Activated CD4-positive, alpha-beta memory T cell treated with anti-CD3 and anti-CD28 coated beads for 36 hours (primary cell): Measurements from ENCODE around the gene SLMAP. TPM values are rescaled to one million over a fixed set of nuclear protein-coding genes. Genes with fewer than 3 reads are reported as not detected.
A peak's percentile ranks its signal among the peaks of the same experiment; 100 is the strongest.

Source experiments
- CTCF ChIA-PET: fragments of 350-600 bp; sonication (Branson Sonifier 250); formaldehyde crosslinking; loops from one replicate; lab custom pipeline; 2021; ENCODE audit warnings: antibody characterized with exemption, inconsistent platforms; lab: Charles Lee
- POLR2A ChIA-PET: fragments of 350-600 bp; sonication (Branson Sonifier 250); formaldehyde crosslinking; loops from one replicate; lab custom pipeline; 2021; ENCODE audit warnings: antibody characterized with exemption; lab: Charles Lee
- DNase-seq: peaks from one replicate; pipeline ENCODE4 v3.0.0-alpha.2; 2020
- H3K27ac Mint-ChIP-seq: one replicate; pipeline ENCODE4 v1.8.0; 2021; ENCODE audit warnings: mixed read lengths
- H3K27me3 Mint-ChIP-seq: one replicate; pipeline ENCODE4 v1.8.0; 2021; ENCODE audit warnings: mixed read lengths
- H3K36me3 Mint-ChIP-seq: one replicate; pipeline ENCODE4 v1.8.0; 2021; ENCODE audit warnings: mixed read lengths
- H3K4me1 Mint-ChIP-seq: one replicate; pipeline ENCODE4 v1.8.0; 2021; ENCODE audit warnings: low read depth, mixed read lengths
- H3K4me3 Mint-ChIP-seq: one replicate; pipeline ENCODE4 v1.8.0; 2021; ENCODE audit warnings: mild to moderate bottlenecking, mixed read lengths
- H3K9me3 Mint-ChIP-seq: one replicate; pipeline ENCODE4 v1.8.0; 2021; ENCODE audit warnings: mixed read lengths
- intact Hi-C: fragments of 100-400 bp; cut with micrococcal nuclease; formaldehyde crosslinking; loops from one replicate; pipeline ENCODE4 v1.15.1; 2023
- total RNA-seq, 2 experiments: library from RNA; stranded (reverse); gene quantifications; one replicate each; pipeline ENCODE4 v1.2.3, GENCODE V29; 2021

Gene SLMAP
- total RNA-seq, 2 experiments from 2014 or later = 42.5 to 43.9 TPM

DNA sequence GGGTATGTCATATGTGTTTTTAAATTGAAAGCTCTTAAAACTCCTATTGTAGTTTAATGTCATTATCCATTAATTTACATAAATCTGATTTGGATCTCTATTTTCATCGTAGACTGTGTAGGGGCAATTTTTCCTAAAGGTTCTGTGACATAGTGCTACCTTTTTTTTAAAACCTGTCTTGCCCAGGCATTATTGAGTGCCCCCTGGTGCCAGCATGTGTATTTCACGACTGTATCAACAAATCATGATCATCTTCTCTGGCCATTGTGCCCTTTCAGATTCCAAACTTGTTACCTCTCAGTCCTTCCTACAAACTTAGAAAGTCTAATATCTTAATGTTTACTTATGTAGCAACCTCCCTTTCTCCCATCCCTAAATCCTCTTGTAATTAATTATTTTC lies 154.9 kb downstream of the SLMAP start:
- Mint-ChIP-seq H3K4me3 (no peak overlapping the region), H3K27ac (no peak overlapping the region), H3K4me1 (no peaks in the 10 kb centered on the region), H3K36me3 (peaks cover 21% of the 10 kb centered on the region), H3K9me3 (no peaks in the 10 kb centered on the region), H3K27me3 (no peaks in the 10 kb centered on the region)
- ChIA-PET POLR2A (no interaction called here), CTCF (interaction anchor here (3.4 kb wide), 1 partner anchor 513 kb away, joined by 16 read pairs; no protein-coding TSS in a partner anchor)
- DNase-seq = peak; percentile 22
- intact Hi-C loops = loop anchor here (5.0 kb wide), 1 partner anchor 514 kb away; no protein-coding TSS in a partner anchor

DNA sequence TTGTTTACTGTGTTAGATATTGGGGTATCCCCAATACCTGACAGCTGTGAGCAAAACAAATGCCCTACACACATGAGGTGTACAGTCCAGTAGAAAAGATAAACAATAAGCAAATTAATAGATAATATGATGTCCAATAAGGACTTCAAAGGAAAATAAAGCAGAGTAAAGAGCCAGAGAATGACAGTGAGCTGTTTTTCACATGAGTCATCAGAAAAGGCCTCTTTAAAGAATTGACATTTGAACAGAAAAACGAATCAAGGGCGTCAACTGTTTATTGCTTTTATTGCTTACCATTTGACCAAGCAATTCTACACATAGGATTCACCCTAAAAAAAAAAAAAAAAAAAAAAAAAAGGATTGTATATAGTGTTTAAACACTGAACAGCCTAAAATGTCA lies 155.5 kb downstream of the SLMAP start:
- peaks cover 27% of the 10 kb centered on the region for H3K36me3 Mint-ChIP-seq
- no peak for DNase-seq

DNA sequence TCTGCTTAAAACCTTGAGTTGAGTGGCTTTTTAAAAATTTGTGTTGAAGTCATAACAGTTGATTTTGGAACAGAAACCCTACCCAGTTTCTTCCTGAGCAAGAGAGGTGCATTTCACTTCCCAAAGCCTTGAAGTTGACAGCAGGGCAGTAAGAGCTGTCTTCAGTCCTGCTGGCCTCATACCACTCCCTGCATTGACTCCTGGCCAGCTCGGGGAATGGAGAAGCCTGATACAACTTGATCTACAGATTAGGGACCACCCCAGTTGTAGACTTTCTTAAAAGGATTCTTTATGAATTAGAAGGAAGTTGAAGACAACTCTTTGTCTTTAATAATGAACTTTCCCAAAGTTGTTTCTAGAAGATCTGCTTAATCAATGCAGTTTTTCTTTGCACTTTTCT lies 161.5 kb downstream of the SLMAP start:
- peaks cover 43% of the 10 kb centered on the region for H3K36me3 Mint-ChIP-seq
- H3K27me3 Mint-ChIP-seq = no peaks in the 10 kb centered on the region
- POLR2A ChIA-PET = no interaction called here
- intact Hi-C loops = no loop called here
- H3K4me3 Mint-ChIP-seq = no peak overlapping the region
- H3K4me1 Mint-ChIP-seq = no peaks in the 10 kb centered on the region
- CTCF ChIA-PET = no interaction called here
- no peak overlapping the region for H3K27ac Mint-ChIP-seq
- no peak for DNase-seq
- H3K9me3 Mint-ChIP-seq = no peaks in the 10 kb centered on the region

More for the DNA sequence above, 155.5 kb downstream of the SLMAP start:
- Mint-ChIP-seq H3K9me3 (no peaks in the 10 kb centered on the region), H3K27me3 (no peaks in the 10 kb centered on the region), H3K4me1 (no peaks in the 10 kb centered on the region), H3K4me3 (no peak overlapping the region), H3K27ac (no peak overlapping the region)
- ChIA-PET CTCF (interaction anchor here (3.4 kb wide), 1 partner anchor 514 kb away, joined by 16 read pairs; no protein-coding TSS in a partner anchor), POLR2A (no interaction called here)
- intact Hi-C loops = loop anchor here (5.0 kb wide), 1 partner anchor 514 kb away; no protein-coding TSS in a partner anchor

DNA sequence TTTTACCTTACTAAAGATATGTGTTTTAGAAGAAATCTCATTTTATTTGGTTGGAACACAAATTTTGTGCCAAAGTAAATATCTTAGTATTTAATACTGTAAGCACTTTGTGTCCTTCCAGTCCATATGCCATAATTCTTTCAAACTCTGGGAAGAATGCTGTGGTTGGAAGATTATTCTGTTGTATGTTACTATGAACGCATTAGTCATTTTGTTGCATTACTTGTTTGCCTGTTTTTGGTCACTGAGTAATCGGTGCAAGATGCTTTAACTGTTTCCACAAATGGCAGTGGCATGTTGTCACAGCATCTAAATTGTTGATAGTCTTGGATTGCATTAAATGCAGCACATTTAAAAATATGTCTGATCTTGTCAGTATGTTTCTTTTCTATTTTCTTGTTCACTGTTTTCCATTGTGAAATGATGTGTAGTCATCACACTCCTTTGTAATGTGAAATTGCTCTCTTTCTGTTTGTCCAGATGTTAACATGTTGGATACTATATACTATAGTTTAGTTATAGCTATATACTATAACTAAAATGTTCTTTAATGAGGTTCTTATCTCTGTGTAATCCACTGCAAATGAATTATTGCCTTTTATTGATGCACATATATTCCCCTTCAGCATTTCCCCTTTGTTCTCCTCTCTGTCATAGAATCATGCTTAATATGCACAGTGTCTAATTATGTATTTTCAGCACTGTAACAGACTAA lies 162.2 kb downstream of the SLMAP start:
- no peaks in the 10 kb centered on the region for H3K27me3 Mint-ChIP-seq
- POLR2A ChIA-PET = no interaction called here
- intact Hi-C loops = no loop called here

DNA sequence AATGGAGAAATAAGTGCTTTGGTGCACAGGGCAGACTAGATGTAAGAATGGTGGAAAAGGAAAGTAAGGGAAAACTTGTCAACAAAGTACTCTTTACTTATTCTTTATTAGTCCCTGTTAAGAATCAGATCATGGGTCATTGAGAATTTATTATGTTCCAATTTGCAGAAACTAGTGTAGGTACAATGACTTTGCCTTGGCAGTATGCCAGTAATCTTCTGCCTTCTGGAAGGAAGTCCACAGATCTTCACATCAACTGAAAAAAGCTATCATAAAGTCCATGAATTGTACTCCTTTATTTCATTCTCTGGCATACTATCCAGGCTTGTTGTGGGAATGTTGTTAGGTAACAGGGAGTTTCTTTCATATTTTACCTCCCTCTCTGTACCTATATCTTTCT lies 163.9 kb downstream of the SLMAP start:
- DNase-seq = no peak
- ChIA-PET POLR2A (no interaction called here), CTCF (no interaction called here)
- Mint-ChIP-seq H3K4me1 (no peaks in the 10 kb centered on the region), H3K27ac (no peak overlapping the region), H3K4me3 (no peak overlapping the region), H3K9me3 (no peaks in the 10 kb centered on the region), H3K36me3 (peaks cover 50% of the 10 kb centered on the region), H3K27me3 (no peaks in the 10 kb centered on the region)
- intact Hi-C loops = no loop called here

More for the DNA sequence above, 162.2 kb downstream of the SLMAP start:
- Mint-ChIP-seq H3K9me3 (no peaks in the 10 kb centered on the region), H3K4me1 (no peaks in the 10 kb centered on the region), H3K4me3 (no peak overlapping the region), H3K27ac (no peak overlapping the region), H3K36me3 (peaks cover 47% of the 10 kb centered on the region)
- no peak for DNase-seq
- CTCF ChIA-PET = no interaction called here

DNA sequence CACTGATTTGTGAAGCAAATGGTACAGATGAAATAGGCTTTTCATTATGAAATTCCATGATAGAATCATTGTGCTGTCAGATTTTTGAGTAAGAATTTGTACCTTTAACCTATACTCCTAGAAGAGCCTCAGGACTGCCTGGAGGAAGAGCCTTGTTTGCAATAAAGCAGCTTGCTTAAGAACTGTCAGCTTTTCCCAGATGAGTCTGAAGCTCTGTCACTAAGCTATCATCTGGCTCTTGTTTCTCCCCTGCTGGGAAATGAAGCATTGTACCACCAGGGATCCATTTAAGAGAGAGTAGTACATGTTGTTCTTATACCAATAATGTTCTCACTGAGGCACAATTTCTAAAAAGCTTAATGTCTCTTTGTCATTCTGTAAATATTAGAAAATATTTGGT lies 167.0 kb downstream of the SLMAP start:
- Mint-ChIP-seq H3K4me3 (no peak overlapping the region), H3K27ac (no peak overlapping the region), H3K9me3 (no peaks in the 10 kb centered on the region), H3K27me3 (no peaks in the 10 kb centered on the region), H3K4me1 (no peaks in the 10 kb centered on the region), H3K36me3 (peaks cover 29% of the 10 kb centered on the region)
- POLR2A ChIA-PET = no interaction called here
- intact Hi-C loops = no loop called here
- CTCF ChIA-PET = no interaction called here
- DNase-seq = no peak

DNA sequence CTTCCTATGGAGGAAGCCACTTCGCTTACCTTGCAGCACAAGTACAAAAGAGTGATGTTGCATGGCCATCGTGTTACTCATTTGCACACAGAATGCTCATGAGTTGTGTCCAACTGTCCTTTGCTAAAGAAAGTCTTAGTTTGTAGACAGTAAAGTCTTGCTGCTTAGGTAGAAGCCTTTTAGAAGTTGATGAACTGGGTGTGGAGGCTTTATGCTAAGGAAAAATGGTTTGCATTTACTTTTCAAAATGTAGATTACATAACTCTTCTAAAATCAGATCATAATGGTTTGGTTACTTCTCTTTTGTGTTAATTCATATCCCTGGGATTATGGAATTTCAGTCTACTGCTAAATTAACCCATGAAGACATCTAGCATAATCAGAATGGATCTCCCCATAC lies 167.6 kb downstream of the SLMAP start:
- no peaks in the 10 kb centered on the region for H3K9me3 Mint-ChIP-seq
- intact Hi-C loops = no loop called here
- no peaks in the 10 kb centered on the region for H3K27me3 Mint-ChIP-seq
- H3K27ac Mint-ChIP-seq = no peak overlapping the region
- ChIA-PET CTCF (no interaction called here), POLR2A (no interaction called here)
- H3K4me3 Mint-ChIP-seq = no peak overlapping the region
- H3K4me1 Mint-ChIP-seq = no peaks in the 10 kb centered on the region
- H3K36me3 Mint-ChIP-seq = peaks cover 28% of the 10 kb centered on the region
- no peak for DNase-seq

DNA sequence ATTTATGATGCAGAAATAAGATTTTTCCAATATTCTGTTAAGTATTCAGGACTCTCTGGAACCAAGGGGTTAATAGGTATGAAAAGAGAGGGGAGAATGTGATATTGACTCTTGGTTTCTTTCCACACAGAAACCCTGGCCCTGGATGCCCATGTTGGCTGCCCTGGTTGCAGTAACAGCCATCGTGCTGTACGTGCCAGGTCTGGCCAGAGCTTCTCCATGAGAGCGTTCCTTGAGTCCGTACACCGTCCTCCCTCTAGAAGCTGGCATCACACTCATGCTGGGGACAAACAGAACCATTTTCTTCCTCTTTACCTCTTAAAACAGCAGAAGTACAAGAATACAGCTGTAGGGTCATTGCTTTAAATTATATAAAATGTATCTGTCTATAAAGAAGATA lies 171.1 kb downstream of the SLMAP start:
- no peaks in the 10 kb centered on the region for H3K4me1 Mint-ChIP-seq
- H3K27me3 Mint-ChIP-seq = no peaks in the 10 kb centered on the region
- intact Hi-C loops = no loop called here
- CTCF ChIA-PET = interaction anchor here (0.7 kb wide), 1 partner anchor 9 kb away, joined by 3 read pairs; no protein-coding TSS in a partner anchor
- no peak overlapping the region for H3K27ac Mint-ChIP-seq
- H3K4me3 Mint-ChIP-seq = no peak overlapping the region
- H3K9me3 Mint-ChIP-seq = no peaks in the 10 kb centered on the region
- no peak for DNase-seq
- H3K36me3 Mint-ChIP-seq = peaks cover 23% of the 10 kb centered on the region
- POLR2A ChIA-PET = no interaction called here

DNA sequence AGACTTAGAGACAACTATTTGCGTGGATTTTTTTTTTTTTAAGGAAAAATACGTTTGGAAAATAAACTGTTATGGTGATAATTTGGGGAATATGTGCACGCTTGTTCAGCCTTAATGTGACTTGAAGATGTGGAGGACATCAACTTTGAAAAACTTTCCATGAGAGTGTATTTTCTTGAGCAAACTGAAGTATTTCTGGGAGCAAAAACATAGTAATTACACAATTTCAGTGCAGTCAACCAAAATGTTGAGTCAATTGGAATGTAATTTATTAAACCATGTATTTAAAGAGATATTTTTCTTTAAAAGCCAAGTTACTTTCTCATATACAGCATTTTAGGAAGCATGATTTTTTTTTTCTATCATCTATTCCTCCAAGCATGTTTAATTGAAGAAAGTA lies 171.8 kb downstream of the SLMAP start:
- Mint-ChIP-seq H3K9me3 (no peaks in the 10 kb centered on the region), H3K4me3 (no peak overlapping the region), H3K36me3 (peaks cover 20% of the 10 kb centered on the region), H3K4me1 (no peaks in the 10 kb centered on the region), H3K27me3 (no peaks in the 10 kb centered on the region), H3K27ac (no peak overlapping the region)
- intact Hi-C loops = no loop called here
- no peak for DNase-seq
- POLR2A ChIA-PET = no interaction called here
- CTCF ChIA-PET = interaction anchor here (0.7 kb wide), 1 partner anchor 8 kb away, joined by 3 read pairs; no protein-coding TSS in a partner anchor

DNA sequence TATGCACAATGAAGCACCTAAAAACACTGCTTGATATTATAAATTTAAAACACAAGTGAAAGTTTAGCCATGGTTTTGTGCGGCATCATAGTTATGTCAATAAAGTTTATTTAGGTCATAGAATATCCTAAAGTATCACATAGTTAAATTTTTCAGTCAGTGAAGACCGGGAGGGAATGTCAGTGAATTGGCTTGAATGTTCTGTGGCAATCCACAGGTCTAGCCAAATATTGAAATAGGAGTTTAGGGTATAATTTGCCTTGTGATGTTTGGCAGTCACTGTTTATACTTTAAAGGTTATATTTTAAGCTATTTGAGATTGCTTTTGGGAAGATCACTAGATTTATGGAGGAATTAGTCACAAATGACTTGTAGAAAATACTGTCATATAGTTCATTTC lies 172.4 kb downstream of the SLMAP start:
- intact Hi-C loops = no loop called here
- H3K4me1 Mint-ChIP-seq = no peaks in the 10 kb centered on the region
- peaks cover 14% of the 10 kb centered on the region for H3K36me3 Mint-ChIP-seq
- no peaks in the 10 kb centered on the region for H3K9me3 Mint-ChIP-seq
- POLR2A ChIA-PET = no interaction called here
- H3K4me3 Mint-ChIP-seq = no peak overlapping the region
- H3K27ac Mint-ChIP-seq = no peak overlapping the region
- CTCF ChIA-PET = no interaction called here
- no peaks in the 10 kb centered on the region for H3K27me3 Mint-ChIP-seq
- no peak for DNase-seq

DNA sequence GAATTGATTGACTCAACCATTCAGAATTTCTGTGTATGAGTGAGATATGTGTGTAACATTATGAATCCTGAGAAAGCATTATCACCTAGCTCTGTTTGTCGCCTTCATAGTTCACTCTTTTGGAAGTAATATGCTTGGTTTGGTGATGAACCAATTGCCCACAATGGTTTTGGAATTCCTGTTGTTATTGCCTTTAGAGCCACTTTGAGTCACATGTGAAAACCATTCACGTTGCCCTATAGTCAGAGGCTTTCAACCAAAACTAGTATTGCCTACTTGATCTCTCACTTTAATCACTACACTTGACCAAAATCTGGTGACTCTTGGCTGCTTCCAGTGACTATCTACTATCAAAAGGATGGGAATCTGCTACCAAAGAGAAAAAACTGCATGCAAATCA lies 173.9 kb downstream of the SLMAP start:
- no peak for DNase-seq
- H3K27me3 Mint-ChIP-seq = no peaks in the 10 kb centered on the region
- no peak overlapping the region for H3K27ac Mint-ChIP-seq
- intact Hi-C loops = no loop called here
- POLR2A ChIA-PET = no interaction called here
- no peaks in the 10 kb centered on the region for H3K9me3 Mint-ChIP-seq
- CTCF ChIA-PET = no interaction called here
- H3K4me3 Mint-ChIP-seq = no peak overlapping the region
- H3K36me3 Mint-ChIP-seq = peaks cover 6% of the 10 kb centered on the region
- H3K4me1 Mint-ChIP-seq = no peaks in the 10 kb centered on the region

DNA sequence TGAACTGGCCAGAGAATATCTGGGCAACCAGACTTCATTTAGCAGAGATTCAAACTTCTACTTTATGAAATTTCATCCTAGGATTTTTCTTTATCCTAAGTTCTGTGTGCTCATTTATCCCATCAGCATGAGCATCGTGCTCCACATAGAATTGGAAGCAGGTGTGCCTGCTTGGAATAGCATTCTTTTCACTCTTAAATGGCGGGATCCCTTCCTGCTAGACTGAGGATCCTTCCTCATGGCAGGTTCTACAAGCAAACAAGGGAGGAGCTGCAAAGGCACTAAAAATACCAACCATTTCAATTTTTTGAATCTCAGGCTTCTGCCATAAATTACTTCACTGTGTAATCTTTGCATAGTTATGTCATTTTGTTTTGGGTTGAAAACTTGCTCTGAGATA lies 177.5 kb downstream of the SLMAP start:
- CTCF ChIA-PET = no interaction called here

DNA sequence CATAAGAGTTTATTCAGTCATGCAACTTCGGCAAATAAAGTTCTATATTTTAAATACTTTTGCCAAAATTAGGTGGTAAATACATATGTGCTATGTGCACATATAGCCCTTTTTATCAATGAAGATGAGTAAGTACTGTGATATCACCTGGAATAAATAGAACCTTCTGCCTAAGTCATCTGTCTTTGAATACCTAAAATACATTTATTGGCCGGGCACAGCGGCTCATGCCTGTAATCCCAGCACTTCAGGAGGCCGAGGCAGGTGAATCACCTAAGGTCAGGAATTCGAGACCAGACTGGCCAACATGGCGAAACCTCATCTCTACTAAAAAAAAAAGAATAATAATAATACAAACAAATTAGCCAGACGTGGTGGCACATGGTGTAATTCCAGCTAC lies 178.3 kb downstream of the SLMAP start:
- H3K27ac Mint-ChIP-seq = no peak overlapping the region
- peaks cover 4% of the 10 kb centered on the region for H3K36me3 Mint-ChIP-seq
- ChIA-PET POLR2A (no interaction called here), CTCF (no interaction called here)
- DNase-seq = no peak
- H3K9me3 Mint-ChIP-seq = no peaks in the 10 kb centered on the region
- no peak overlapping the region for H3K4me3 Mint-ChIP-seq
- H3K27me3 Mint-ChIP-seq = no peaks in the 10 kb centered on the region
- intact Hi-C loops = no loop called here
- H3K4me1 Mint-ChIP-seq = no peaks in the 10 kb centered on the region

More for the DNA sequence above, 177.5 kb downstream of the SLMAP start:
- intact Hi-C loops = no loop called here
- no peak overlapping the region for H3K27ac Mint-ChIP-seq
- POLR2A ChIA-PET = no interaction called here
- H3K36me3 Mint-ChIP-seq = peaks cover 4% of the 10 kb centered on the region
- H3K4me1 Mint-ChIP-seq = no peaks in the 10 kb centered on the region
- no peaks in the 10 kb centered on the region for H3K27me3 Mint-ChIP-seq
- DNase-seq = no peak
- H3K9me3 Mint-ChIP-seq = no peaks in the 10 kb centered on the region
- no peak overlapping the region for H3K4me3 Mint-ChIP-seq
